ENCODE data around the gene CEL. TPM values are rescaled to one million over a fixed set of nuclear protein-coding genes. Genes with fewer than 3 reads are reported as not detected.

CEL gene
- total and polyA plus RNA-seq, 10 of the 15 experiments (the other 5 are each of a cell fraction or from before 2014, with no cell fraction given) = 0.05 to 4.1 (median 0.29) TPM; not detected in 2

GRCh38 chr9:133049043-133049442 is 12.7 kb upstream of the CEL start:
- no peaks in the 10 kb centered on the region for H3K9me3 ChIP-seq (replicated peaks; ENCODE audit: control insufficient read depth, insufficient read depth, low read length)
- TF ChIP-seq STAT3 (IDR thresholded peaks at IDR 0.05; ENCODE audit: low read depth, low read length) (no peak), NR2C2 (IDR thresholded peaks at IDR 0.05; ENCODE audit: borderline replicate concordance, control insufficient read depth, insufficient read length, low read depth) (no peak), LARP7 (IDR thresholded peaks at IDR 0.05) (no peak), CHD4 (IDR thresholded peaks at IDR 0.05) (no peak), HCFC1 (IDR thresholded peaks at IDR 0.05; ENCODE audit: low read length) (no peak), GATAD2B (conservative IDR thresholded peaks at IDR 0.05; ENCODE audit: low read depth) (no peak), ASH2L (IDR thresholded peaks at IDR 0.05; ENCODE audit: borderline replicate concordance, low read depth) (no peak), ZSCAN29 (IDR thresholded peaks at IDR 0.05) (no peak), CBX3 (IDR thresholded peaks at IDR 0.05; ENCODE audit: borderline replicate concordance, low read depth) (no peak), CHD1 (IDR thresholded peaks at IDR 0.05; ENCODE audit: low read depth, low read length) (no peak), CREM (IDR thresholded peaks at IDR 0.05; ENCODE audit: low read depth) (no peak), ZNF207 (IDR thresholded peaks at IDR 0.05; ENCODE audit: borderline replicate concordance) (no peak), HDAC2 (IDR thresholded peaks at IDR 0.05) (no peak), CEBPB (IDR thresholded peaks at IDR 0.05; ENCODE audit: borderline replicate concordance in 1 of 2, low read depth in 2 of 2, low read length in 2 of 2) (no peak), ZBTB4 (CRISPR knock-in tag; IDR thresholded peaks at IDR 0.05) (no peak), ZNF592 (IDR thresholded peaks at IDR 0.05) (no peak), USF1 (IDR thresholded peaks at IDR 0.05; ENCODE audit: borderline replicate concordance, extremely low read length, insufficient read depth, low read depth, low read length) (no peak), NFYB (IDR thresholded peaks at IDR 0.05; ENCODE audit: insufficient read depth, low read depth, low read length) (no peak)
- CTCF ChIA-PET = interaction anchor here (0.6 to 2.0 kb wide), 6 partner anchors 17 to 98 kb away, joined by 3 to 8 read pairs (median 5); partner anchors contain the start of gene GTF3C5
- H2AFZ ChIP-seq (ENCODE audit: control insufficient read depth, low read depth, low read length) = no peak overlapping the region
- POLR2A ChIA-PET = interaction anchor here (0.7 kb wide), 1 partner anchor 53 kb away, joined by 3 read pairs; no protein-coding TSS in a partner anchor
- RAD21 ChIA-PET (ENCODE audit: unreplicated experiment) = interaction anchor here (0.6 to 1.6 kb wide), 2 partner anchors 95 to 99 kb away, joined by 3 to 5 read pairs; no protein-coding TSS in a partner anchor
- H4K20me1 ChIP-seq (ENCODE audit: control insufficient read depth, insufficient read depth) = no peaks in the 10 kb centered on the region
- H3K27ac ChIP-seq (ENCODE audit: control insufficient read depth, insufficient read depth) = no peak overlapping the region
- H3K4me1 ChIP-seq (ENCODE audit: control insufficient read depth, insufficient read depth, low read length) = no peaks in the 10 kb centered on the region
- BruUV-seq (replicated peaks) = no TSS peak
- no peaks in the 10 kb centered on the region for H3K79me2 ChIP-seq (ENCODE audit: control insufficient read depth, insufficient read depth, low read length)
- peaks cover 17 to 35% of the 10 kb centered on the region in 2 experiments for H3K36me3 ChIP-seq (ENCODE audit: control insufficient read depth in 2 of 2, insufficient read depth in 2 of 2, low read length in 1 of 2)
- no peak overlapping the region for H3K4me2 ChIP-seq (ENCODE audit: control insufficient read depth, insufficient read depth)
- FAIRE-seq = no peak
- no peak overlapping the region for H3K4me3 ChIP-seq
- no peak for DNase-seq (ENCODE audit: low read depth, low spot score)
- WGBS (ENCODE audit: insufficient coverage, insufficient replicate concordance, low lambda C conversion rate, missing lambda C conversion rate) = 95% methylated on average over 13 of the region's 13 CpGs
- SMC1A ChIA-PET (ENCODE audit: uncharacterized antibody, unreplicated experiment) = interaction anchor here (0.7 to 1.5 kb wide), 3 partner anchors 12 to 95 kb away, joined by 3 to 4 read pairs (median 3); no protein-coding TSS in a partner anchor
- no peak for ATAC-seq
- intact Hi-C loops (cut with micrococcal nuclease; ENCODE audit: unreplicated experiment) = no loop called here
- no peaks in the 10 kb centered on the region for H3K27me3 ChIP-seq (replicated peaks in 1 of 2; ENCODE audit: control insufficient read depth in 2 of 2, insufficient read depth in 2 of 2, low read length in 1 of 2)
- in situ Hi-C loops (cut with MboI) = loop anchor here (5.0 kb wide), 1 partner anchor 103 kb away; no protein-coding TSS in a partner anchor
- no peak overlapping the region for H3K9ac ChIP-seq (ENCODE audit: control insufficient read depth, insufficient read depth, low read length)
